CD4-positive, alpha-beta T cell treated with Interleukin-17A for 1 hour (primary cell): Measurements from ENCODE around the gene FCGBP.
"Not testable (repeated sequence)": the region's sequence is repeated elsewhere in the genome, so short reads cannot be mapped to it uniquely, and the experiment has no call there.

Experiments
- DNase-seq: peaks from one replicate; pipeline ENCODE4 v3.0.0-alpha.2; 2020

Gene FCGBP

DNA sequence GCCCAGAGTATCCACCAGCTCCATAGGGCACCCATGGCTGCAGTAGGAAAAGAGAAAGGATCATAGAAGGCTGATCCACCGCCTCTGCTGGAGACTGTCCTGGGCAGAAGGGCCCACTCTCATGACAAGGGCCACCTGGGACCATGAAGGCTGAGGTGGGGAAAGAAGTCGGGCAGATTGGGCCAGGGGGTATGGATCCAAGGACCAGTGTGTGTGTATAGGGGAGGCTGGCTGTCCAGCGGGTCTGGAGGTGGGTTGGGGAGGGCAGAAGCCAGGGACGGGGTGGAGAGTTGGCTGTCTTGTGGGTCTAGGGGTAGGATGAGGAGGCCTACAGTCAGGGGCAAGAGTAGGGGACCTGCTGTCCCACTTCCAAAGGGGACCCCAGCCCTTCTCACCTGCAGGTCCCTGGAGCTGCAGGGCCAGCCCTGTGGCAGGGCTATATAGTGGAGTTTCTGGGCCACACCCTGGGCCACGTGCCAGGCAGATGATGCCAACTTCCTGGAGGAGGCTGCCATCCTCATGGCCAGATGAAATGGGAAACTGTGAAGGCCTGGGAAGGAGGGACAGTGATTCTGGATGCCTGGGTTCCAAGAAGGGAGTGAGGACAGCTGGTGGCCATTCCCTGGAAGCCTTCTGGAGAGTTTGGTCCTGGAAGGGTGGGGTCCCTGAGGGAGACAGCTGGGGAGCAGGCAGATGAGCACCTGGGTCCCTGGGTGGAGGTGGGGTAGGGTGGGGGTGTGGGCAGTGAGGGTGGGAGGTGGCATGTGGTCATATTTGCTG lies at the start of gene FCGBP:
Gene FCGBP, minus strand, starts transcription at position 51 of the 780 bp plus-strand sequence.
- DNase-seq = no peak

DNA sequence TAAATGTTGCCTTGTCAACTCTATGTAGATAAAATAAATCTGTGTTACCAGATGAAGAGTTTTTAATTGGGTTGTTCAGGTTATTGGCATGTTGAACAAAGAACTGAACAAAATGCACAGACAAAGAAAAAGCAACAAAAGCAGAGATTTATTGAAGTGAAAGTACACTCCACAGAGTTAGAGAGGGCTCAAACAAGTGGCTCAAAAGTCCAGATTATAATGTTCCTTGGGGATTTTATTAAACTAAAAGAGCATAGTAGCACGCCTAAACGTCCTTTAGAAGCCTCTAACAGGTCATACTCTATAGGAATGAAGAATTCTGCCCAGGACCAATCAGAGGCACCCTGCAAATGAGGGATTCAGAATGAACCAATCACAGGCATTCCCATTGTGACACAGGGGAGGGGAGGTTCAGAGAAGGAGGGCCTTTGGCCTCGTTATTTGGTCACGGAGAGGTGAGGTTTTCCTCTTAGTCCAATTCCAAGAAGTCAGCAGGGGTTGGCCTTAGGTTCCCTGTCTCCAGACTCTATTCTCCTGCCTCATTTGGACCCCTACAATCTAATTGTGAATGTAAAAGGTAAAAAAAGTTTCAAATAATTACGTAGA lies 49.4 kb upstream of the FCGBP start:
- no peak for DNase-seq

DNA sequence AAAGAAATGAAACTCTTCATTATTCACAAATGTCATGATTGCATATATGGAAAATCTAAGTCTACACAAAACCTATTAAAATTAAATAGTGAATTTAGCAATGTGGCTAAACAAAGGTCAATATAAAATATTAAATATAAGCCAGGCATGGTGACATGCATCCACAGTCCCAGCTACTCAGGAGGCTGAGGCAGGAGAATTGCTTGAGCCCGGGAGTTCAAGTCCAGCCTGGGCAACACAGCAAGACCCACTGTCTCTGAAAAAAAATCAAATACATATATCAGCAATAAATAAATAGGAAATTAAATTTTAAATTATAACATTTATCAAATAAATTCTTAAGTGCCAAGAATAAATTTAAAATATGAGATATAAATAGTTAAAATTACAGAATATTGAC lies 48.4 kb upstream of the FCGBP start:
- DNase-seq = no peak

DNA sequence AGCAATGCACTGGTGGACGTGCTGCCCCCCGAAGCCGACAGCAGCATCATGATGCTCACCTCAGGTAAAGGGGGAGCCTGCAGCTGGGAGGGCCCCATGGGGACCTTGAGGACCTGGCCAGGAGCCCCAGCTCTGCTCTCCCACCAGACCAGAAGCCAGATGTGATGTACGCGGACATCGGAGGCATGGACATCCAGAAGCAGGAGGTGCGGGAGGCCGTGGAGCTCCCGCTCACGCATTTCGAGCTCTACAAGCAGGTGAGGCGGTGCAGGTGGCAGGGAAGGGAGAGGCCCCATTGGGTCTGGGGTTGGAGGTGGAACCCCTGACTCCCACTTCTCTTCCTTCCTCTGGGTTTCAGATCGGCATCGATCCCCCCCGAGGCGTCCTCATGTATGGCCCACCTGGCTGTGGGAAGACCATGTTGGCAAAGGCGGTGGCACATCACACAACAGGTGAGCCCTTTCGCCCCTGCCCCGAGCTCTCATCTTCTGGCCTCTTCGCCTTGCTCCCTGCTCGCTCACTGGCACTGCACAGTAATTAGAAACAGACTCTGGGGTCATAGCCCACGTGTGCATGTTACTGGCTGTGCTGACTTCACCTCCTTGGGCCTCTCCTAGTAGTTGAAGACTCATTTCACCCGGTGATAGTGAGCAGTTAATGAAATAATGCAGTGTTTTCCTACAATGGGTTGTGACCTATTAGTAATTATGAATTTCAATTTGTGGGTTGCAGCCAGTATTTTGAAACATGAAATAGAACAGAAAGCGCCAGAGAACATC lies 40.1 kb upstream of the FCGBP start:
- DNase-seq = no peak

DNA sequence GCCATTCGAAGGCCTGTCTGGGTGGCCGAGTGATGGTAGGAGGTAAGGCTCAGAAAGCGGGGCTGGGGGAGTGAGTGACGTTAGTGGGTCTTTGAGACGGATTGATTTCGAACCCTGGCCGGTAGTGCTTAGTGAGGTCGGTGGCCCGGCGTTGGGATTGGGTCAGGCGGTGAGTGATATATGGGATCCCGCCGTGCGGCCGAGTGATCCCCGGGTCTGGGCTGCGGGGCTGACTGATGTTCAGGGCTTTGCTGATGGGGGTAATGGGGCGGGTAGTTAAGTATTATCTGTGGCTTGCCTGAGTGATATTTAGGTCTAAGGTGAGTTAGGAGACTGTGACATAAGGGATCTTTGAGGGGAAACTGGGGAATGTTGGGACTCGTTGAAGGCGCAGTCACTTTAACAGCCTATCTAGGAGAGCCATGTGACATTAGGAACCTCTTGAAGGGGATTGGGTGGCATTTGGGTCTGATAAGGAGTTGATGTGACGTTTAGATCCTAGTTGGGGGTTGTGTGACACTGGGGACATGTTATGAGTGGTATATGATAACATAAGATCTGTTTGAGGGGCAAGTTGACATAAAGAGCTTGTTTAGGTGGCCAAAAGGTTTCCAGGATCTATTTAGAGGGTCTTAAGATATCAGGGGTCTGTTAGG lies 37.1 kb upstream of the FCGBP start:
- peak; percentile 17 for DNase-seq

DNA sequence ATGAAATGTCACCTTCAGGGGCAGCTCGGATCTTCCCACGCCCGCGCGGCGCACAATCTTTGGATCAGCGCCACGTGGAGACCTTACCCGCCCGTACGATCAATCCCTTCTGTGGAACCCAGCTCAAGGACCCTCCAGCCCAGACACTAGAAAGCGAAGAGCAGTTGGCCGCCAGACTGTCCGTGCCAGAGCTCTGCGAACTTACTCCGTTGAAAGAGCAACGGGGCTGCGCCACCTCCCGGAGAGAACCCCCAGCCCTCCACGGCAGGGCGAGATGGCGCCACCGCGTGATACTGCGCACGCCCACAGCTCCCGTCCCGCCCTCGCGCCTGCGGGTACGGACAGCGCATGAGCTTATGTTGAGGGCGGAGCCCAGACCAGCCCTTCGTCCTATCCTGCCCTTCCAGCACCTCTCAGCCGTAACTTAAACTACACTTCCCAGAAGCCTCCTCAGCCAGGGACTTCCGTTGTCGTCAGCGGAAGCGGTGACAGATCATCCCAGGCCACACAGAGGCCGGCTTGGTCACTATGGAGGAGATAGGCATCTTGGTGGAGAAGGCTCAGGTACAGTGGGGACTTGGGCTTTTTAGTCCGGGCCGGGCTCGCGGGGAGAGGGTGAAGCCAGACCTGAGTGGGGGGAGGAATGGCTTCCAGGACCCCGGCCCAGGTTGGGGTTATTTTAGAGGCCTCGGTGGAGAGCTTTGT lies 36.4 kb upstream of the FCGBP start, which contains the start of gene PSMC4:
Gene PSMC4, plus strand, starts transcription at position 491 of the 705 bp plus-strand sequence. Its CDS starts 38 bp downstream, at position 529.
- peak; percentile 99 for DNase-seq

DNA sequence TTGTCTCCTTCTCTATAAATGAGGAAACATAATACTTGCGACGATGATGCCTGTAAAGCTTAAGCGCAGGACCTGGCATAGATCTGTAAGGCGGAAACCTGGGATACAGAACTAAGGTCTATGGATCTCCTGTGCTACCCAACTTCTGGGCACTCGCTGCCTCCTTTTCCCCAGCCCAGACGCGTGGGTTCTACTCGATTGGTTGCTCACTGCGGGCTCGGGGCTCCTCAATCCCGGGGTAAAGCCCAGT lies 35.9 kb upstream of the FCGBP start:
- no peak for DNase-seq

DNA sequence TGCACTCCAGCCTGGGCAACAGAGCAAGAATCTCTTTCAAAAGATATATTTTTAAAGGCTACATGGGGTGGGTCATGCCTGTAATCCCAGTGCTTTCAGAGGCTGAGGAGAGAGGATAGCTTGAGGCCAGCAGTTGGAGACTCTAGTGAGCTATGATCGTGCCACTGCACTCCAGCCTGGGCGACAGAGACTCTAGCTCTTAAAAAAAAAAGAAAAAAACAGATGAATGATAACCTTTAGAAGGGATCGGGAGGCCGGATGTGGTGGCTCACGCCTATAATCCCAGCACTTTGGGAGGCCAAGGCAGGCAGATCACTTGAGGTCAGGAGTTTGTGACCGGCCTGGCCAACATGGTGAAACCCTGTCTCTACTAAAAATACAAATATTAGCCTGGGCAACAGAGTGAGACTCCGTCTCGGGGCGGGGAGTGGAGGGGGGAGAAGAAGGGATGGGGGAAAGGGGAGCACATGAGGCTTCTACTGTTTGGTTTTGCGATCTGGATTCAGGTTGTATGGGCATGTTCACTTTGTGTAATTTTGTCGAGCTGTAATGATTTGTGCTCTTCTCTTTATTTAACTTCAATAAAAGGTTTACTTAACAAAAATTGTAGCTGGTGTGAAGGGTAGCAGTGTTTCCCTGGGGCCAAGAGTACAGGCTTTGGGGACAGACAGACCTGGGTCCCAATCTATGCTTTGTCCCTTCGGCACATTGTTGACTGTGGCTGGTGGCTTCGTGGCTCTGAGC lies 35.4 kb upstream of the FCGBP start:
- peak; percentile 44 for DNase-seq

DNA sequence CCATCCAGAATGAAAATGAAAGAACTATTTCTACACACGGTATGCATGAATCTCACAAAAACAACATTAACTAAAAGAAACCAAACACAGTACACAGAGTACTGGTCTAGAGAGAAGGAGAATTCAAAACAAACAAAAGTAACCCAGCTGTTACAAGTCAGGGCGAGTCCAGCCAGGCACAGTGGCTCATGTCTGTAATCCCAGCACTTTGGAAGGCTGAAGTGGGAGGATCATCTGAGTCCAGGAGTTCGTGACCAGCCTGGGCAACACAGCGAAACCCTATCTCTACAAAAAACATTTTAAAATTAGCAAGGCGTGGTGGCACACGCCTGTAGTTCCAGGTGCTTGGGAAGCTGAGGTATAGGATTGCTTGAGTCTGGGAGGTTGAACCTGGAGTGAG lies 34.8 kb upstream of the FCGBP start:
- DNase-seq = no peak

DNA sequence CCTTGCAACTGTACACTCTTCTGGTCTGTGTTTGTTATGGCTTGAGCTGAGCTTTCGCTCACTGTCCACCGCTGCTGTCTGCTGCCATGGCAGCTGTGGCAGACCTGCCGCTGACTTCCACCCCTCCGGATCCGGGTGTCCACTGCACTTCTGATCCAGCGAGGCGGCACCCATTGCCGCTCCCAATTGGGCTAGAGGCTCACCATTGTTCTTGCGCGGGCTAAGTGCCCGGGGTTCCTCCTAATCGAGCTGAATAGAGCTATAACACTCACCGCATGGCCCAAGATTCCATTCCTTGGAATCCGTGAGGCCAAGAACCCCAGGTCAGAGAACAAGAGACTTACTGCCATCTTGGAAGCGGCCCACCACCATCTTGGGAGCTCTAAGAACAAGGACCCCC lies 34.4 kb upstream of the FCGBP start:
- no peak for DNase-seq

DNA sequence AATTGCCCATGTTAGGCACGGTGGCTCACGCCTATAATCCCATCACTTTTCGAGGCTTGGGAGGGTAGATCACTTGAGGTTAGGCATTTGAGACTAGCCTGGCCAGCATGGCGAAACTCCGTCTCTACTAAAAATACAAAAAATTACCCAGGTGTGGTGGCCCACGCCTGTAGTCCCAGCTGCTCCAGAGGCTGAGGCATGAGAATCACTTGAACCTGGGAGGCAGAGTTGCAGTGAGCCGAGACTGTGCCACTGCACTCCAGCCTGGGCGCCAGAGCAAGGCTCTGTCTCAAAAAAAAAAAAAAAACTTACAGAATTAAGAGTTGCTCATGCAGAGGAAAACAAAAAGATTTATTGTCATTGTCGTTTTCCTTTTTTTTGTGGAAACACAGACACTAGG lies 33.1 kb upstream of the FCGBP start:
- no peak for DNase-seq

DNA sequence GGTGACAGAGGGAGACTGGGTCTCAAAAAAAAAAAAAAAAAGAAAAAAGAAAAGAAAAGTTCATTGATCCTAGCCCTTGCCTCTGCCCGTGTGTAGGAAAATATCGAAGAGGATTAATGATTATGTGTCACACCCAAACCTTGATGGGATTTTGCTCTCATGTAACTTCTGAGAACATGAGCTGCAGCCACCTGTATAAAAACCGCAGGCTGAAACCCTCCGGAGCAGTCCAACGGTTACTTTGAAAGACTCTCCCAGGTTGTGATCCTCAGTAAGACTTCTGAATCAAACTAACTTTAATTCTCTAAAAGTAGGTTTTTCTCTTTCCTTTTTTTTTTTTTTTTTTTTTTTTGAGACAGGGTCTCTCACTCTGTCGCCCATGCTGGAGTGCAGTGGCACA lies 32.2 kb upstream of the FCGBP start:
- no peak for DNase-seq

DNA sequence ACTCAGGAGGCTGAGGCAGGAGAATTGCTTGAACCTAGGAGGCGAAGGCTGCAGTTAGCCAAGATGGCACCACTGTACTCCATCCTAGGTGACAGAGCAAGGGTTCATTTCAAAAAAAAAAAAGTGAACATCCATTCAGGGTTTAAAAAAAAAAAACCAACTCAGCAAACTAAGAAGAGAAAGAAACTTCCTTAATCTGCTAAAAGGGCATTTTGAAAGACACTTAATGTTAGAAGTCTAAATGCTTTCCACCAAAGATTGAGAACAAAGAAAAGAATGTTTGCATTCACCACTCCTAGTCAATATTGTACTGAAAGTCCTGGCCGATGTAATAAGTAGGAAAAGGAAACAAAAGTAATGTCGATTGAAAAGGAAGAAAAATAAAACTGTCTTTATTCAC lies 29.5 kb upstream of the FCGBP start:
- no peak for DNase-seq

DNA sequence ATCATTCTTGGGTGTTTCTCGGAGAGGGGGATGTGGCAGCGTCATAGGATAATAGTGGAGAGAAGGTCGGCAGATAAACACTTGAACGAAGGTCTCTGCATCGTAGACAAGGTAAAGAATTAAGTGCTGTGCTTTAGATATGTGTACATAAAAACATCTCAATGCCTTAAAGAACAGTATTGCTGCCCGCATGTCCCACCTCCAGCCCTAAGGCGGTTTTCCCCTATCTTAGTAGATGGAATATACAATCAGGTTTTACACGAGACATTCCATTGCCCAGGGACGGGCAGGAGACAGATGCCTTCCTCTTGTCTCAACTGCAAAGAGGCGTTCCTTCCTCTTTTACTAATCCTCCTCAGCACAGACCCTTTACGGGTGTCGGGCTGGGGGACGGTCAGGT lies 25.0 kb upstream of the FCGBP start:
- not testable (repeated sequence) for DNase-seq

DNA sequence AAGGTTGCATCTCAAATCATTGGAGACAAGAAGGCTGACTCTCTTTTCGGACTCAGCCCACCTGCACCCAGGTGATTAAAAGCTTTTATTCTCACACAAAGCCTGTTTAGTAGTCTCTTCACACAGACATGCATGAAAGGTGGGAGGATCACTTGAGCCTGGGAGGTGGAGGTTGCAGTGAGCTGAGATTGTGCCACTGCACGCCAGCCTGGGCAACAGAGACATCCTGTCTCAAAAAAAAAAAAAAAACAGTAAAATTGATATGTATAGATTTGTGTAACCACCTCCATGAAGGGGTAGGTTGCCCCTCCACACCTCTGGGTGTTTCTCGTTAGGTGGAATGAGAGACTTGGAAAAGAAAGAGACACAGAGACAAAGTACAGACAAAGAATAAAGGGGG lies 24.5 kb upstream of the FCGBP start:
- peak; percentile 17 for DNase-seq

DNA sequence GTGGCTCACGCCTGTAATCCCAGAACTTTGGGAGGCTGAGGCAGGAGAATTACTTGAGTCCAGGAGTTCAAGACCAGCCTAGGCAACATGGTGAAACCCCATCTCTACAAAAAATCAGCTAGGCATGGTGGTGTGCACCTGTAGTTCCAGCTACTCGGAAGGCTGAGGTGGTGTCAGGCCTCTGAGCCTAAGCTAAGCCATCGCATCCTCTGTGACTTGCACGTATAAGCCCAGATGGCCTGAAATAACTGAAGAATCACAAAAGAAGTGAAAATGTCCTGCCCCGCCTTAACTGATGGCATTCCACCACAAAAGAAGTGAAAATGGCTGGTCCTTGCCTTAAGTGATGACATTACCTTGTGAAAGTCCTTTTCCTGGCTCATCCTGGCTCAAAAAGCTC lies 23.5 kb upstream of the FCGBP start:
- not testable (repeated sequence) for DNase-seq

DNA sequence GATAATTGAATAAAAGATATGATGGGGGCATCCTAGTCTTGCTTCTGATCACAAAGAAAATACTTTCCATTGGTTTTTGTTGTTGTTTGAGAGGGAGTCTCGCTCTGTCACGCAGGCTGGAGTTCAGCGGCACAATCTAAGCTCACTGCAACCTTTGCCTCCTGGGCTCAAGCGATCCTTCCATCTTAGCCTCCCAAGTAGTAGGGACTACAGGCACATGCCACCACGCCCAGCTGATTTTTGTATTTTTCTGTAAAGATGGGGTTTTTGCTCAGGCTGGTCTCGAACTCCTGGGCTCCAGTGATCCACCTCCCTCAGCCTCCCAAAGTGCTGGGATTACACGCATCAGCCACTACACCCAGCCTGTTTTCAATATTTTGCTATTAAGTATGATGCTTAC lies 19.5 kb upstream of the FCGBP start:
- DNase-seq = peak; percentile 22

DNA sequence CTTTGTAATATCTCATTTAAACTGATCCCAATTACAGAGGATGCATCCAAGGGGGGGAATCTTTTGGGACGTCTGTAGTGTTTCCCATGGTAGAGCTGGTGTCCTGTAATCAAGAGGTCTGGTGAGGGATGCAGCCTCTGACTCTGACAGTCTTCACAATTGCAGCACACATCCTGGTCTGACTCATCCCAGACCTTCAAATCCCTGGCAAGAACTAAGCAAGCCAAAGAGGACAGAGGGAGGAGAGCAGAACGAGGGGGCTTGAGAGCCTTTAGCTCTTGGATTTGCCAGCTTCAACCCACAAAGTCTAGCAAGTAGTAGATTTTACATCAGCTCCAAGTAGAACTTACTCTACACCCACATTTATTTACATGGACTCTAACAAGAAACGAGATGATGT lies 17.3 kb upstream of the FCGBP start:
- no peak for DNase-seq

DNA sequence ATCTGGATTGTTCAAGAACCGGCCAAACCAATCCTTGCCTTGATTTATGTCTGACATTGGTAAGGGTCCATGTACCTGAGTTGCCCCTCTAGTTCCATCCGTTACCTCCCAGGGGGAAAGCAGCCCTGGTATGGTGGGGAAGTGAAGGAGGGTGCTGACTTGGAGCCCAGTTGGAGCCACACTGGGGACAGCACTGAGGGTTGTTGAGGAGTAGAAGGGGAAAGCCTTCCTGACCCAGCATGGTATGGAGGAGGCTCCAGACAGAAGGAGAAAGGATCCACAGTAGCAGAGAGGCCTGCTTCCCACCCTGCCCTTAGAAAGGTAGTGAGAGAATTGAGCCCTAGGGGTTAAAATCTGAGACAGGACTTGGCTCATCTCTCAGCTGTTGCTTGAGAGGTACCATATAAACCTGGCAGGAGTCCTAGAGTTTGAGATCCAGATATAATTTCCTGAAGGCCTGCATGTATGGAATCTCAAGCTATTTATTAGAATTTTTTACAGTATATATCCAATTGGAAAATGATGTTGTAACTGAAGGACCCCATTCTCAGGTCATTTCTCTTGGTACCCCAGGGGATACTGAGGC lies 16.7 kb upstream of the FCGBP start:
- DNase-seq = no peak

DNA sequence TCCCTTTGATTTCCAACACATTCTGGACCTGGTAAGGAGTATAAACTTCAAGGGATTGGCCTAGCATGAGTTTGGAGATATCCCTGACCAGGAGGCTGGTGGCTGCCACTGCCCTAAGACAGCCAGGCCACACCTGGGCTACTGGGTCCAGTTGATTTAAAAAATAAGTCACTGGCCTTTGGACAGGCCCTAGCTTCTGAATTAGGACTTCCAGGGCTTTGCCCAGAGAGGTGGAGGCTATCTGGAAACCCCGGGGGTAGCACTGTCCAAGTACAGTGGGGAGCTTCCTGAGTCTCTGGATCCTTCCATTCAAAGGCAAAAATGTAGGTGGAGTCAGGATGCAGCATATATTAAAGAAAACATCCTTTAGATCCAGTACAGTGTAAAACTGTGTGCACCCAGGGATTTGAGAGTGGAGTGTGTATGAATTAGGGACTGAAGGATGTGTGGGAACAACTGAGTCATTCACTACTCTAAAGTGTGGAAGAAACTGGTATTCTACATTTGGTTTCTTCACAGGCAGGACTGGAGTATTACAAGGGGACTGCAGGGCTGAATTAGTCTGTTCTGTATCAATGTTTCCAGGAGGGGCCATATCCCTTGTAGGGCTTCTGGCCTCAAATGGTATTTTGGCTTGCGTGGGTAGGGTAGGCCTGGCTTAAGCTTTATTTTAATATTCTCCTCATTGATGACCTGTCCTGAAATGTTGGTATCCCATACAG lies 14.8 kb upstream of the FCGBP start:
- DNase-seq = no peak

DNA sequence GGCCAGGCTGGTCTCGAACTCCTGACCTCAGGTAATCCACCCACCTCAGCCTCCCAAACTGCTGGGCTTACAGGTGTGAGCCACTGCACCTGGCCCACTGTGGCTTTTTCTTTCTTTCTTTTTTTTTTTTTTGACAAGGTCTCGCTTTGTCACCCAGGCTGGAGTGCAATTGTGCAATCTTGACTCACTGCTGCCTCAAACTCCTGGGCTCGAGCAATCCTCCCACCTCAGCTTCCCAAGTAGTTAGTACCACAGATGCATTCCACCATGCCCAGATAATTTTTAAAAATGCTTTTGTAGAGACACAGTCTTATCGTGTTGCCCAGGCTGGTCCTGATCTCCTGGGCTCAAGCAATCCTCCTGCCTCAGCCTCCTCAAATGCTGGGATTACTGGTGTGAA lies 12.1 kb upstream of the FCGBP start:
- no peak for DNase-seq
